ENCODE measurements around the gene CCDC13. TPM values are rescaled to one million over a fixed set of nuclear protein-coding genes. Genes with fewer than 3 reads are reported as not detected.
A peak's percentile ranks its signal among the peaks of the same experiment; 100 is the strongest.

CCDC13 gene
- total RNA-seq, 4 donors from 2014 or later: 0.06 TPM; not detected in 3

DNA sequence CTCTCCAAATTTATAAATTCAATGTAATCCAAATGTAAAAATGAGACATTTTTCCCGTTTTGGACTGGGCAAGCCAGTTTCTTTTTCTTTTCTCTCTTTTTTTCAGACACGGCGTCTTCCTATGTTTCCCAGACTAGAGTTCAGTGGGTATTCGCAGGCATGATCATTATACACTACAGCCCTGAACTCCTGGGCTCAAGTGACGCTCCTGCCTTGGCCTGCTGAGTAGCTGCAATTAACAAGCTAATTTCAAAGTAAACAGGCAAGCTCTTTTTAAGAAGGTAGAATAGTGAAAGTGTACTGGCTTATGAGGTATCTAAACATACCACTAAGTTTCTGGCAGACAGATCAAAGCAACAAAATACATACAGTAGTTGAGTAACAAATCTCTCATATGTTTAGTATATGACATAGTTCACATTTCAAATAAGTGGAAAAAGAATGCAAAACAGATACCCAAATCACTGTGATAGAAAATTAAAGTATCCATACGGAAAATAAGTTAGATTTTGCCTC, 17.7 kb upstream of the CCDC13 start:
- DNase-seq (ENCODE audit: low spot score in 2 of 2): no peak
- intact Hi-C loops (cut with DNase I; ENCODE audit: low total_unique reads): no loop called here
- 65 to 66% methylated on average over 6 of the region's 6 CpGs for WGBS, 2 donors
- TF ChIP-seq CTCF (IDR thresholded peaks at IDR 0.05): no peak
- TF ChIP-seq POLR2A (IDR thresholded peaks at IDR 0.05): no peak
- H3K4me3 ChIP-seq (ENCODE audit: low read depth, poor library complexity, severe bottlenecking): no peak overlapping the region

- TF ChIP-seq POLR2A (IDR thresholded peaks at IDR 0.05) (no peak), CTCF (IDR thresholded peaks at IDR 0.05) (no peak)
- WGBS, 2 donors: 96 to 100% methylated on average over 2 of the region's 2 CpGs
- H3K4me3 ChIP-seq (ENCODE audit: low read depth, poor library complexity, severe bottlenecking): no peak overlapping the region
- no peak for DNase-seq (ENCODE audit: low spot score in 2 of 2)
- intact Hi-C loops (cut with DNase I; ENCODE audit: low total_unique reads): no loop called here
These were observed 13.6 kb upstream of the CCDC13 start for GRCh38 chr3:42786631-42787030.

GRCh38 chr3:42786212-42786611, 13.2 kb upstream of the CCDC13 start:
- 76 to 77% methylated on average over 1 of the region's 1 CpG for WGBS, 2 donors
- DNase-seq (ENCODE audit: low spot score in 2 of 2): no peak
- H3K4me3 ChIP-seq (ENCODE audit: low read depth, poor library complexity, severe bottlenecking): no peak overlapping the region
- TF ChIP-seq CTCF (IDR thresholded peaks at IDR 0.05) (no peak), POLR2A (IDR thresholded peaks at IDR 0.05) (no peak)
- intact Hi-C loops (cut with DNase I; ENCODE audit: low total_unique reads): no loop called here

- intact Hi-C loops (cut with DNase I; ENCODE audit: low total_unique reads): loop anchor here (5.0 kb wide), 1 partner anchor 101 kb away; no protein-coding TSS in a partner anchor
- peak in 1 of 2 donors; percentile 57 for DNase-seq (ENCODE audit: low spot score in 2 of 2)
- peak in 1 of 3 donors; percentile 78 for TF ChIP-seq CTCF (IDR thresholded peaks at IDR 0.05)
- no peak for TF ChIP-seq POLR2A (IDR thresholded peaks at IDR 0.05)
- WGBS, 2 donors: 62% methylated on average over 11 of the region's 11 CpGs
- no peak overlapping the region for H3K4me3 ChIP-seq (ENCODE audit: low read depth, poor library complexity, severe bottlenecking)
These were observed 8.0 kb upstream of the CCDC13 start for GRCh38 chr3:42780892-42781700.

- intact Hi-C loops (cut with DNase I; ENCODE audit: low total_unique reads): loop anchor here (5.0 kb wide), 1 partner anchor 102 kb away; no protein-coding TSS in a partner anchor
- TF ChIP-seq CTCF (IDR thresholded peaks at IDR 0.05) (no peak), POLR2A (IDR thresholded peaks at IDR 0.05) (no peak)
- WGBS, 2 donors: 76 to 78% methylated on average over 3 of the region's 3 CpGs
- no peak for DNase-seq (ENCODE audit: low spot score in 2 of 2)
- no peak overlapping the region for H3K4me3 ChIP-seq (ENCODE audit: low read depth, poor library complexity, severe bottlenecking)
These were observed 7.3 kb upstream of the CCDC13 start for GRCh38 chr3:42780398-42780797.

Measured in lower leg skin (tissue), 4 donors.